HG03175 (cell line): ENCODE results near the gene PANK1.

Experiments
- ATAC-seq: cut with Tn5 transposase; IDR thresholded peaks from one replicate; pipeline ENCODE4 v1.9.1; 2021; ENCODE audit warnings: mild to moderate bottlenecking, moderate library complexity; ENCODE audit not compliant: unreplicated experiment

Gene PANK1

DNA sequence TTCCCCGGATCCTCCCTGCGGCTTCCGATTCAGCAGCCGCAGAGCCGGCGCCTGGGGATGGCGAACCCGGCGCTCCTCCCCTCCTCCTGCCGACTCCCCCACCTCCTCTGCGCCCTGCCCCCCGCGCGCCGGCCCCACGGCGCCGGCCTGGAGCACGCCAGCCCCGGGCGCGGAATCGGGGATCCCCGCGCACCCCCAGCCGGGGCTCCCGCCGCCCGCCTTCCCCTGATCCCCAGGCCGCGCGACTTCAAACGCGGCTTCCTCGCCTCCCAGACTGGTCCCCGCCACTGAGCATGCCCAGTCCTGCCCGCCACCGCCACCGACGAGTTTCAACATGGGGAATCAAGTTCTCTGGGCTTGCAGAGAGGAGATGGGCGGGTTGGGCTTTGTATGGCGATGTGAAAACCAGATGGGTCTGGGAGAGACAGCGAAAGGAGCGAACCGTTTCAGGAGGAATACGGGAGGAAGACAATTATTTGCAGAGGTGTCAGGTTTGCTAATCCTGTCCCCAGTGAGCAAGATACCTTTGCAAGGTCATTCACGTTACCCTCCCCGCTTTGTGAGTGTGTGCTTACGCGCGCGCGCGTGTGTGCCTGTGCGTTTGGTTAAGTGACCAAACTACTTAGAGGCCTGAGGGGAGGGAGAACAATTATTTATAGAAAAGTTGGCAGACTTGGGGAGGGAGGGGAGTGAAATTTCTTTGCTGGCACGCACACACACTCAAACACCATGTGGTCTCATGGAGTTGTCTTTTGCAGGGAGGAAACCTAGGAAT, at the start of gene PANK1:
PANK1 (minus strand) TSS at position 276 of the 775 bp plus-strand sequence. CDS start 351 bp downstream, outside the sequence.
- peak; percentile 39 for ATAC-seq

DNA sequence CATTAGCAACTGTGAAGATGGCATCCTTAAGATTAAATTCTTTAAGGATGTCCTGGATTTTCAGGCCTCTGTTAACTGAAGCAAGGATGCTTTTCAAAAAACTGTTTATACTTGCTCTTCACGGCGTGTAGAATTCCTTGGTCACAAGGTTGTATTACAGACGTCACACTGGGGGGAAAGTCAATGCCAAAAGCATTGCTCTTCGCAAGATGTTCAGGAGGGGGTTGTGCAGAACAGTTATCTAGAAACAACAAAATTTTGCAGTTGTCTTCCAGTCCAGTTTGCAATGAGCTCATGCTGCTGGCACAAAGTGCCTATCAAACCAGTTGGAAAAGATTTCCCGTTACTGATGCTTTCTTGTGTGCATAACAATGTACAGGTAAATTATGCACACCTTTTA, 48.1 kb upstream of the PANK1 start:
- ATAC-seq, result no peak

DNA sequence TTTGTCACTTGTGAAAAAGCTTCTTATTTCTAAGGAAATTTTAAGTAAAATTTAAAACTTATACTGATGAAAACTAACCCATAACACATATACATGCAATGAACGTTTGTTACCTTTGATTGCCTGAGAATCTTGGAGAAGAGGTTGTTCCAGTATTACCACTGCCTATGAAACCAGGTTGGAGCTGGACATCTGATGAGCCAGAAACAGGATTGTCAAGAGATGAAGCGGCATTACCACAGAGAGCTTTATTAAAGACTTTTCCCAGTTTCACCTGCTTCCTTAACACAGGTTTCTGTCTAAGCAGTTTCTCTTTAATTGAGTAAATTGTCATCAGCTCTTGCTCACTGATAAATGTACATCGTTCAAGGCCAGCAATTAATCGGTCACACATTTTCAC, 47.4 kb upstream of the PANK1 start:
- ATAC-seq, result no peak

DNA sequence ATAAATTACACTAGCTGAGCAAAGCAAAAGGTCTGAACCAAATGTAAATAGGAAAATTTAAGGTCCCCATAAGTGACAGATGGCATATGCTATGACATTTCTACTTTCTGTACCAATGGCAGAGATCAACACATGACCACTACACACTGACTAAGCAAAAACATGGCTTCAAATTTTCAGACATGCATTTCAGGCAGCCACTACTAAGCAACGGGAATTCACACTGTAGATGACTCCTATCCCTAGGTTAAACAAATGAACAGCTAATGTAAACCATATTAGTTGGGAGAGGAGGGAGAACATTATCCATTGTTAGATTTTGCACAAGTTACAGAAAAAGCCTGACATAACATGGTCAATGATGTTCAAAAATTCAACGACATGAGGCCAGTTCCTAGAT, 45.0 kb upstream of the PANK1 start:
- ATAC-seq, result no peak

DNA sequence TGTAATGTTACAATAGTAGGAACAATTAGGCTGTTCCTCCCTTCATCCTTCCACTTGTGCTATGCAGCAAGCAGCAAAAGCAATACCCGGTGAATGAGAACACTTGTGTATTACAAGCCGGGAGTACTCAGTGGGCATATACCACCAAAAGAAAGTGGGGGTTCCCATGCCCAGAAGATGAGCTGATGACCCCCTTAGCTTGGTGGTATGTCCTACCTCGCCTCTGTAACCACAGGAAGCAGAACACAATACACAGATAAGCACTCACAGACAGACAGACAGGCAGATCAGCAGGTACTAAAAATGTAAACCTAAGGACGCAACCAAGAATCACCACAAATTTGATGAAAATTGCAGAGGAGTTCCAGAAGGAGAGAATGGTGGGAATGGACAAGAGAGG, 40.9 kb upstream of the PANK1 start:
- ATAC-seq, result no peak

DNA sequence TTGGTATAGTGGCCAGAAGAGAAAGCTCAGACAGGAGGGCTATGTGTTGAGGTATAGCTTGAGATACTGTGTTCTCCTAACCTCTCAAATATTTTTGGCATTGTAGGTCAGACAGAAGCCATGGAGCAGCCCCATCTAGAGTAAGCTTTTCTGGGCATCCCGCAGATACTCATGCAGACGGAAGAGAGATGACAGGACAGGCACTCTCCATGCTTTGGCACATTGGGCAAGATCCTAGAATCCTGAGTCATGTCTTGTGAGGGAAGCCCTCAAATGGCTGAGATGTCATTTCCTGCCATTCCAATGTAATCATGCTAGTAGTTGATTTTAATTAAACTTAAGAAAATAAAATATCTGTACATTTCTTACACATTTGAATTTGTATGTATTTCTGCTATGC, 39.6 kb upstream of the PANK1 start:
- ATAC-seq, result no peak

DNA sequence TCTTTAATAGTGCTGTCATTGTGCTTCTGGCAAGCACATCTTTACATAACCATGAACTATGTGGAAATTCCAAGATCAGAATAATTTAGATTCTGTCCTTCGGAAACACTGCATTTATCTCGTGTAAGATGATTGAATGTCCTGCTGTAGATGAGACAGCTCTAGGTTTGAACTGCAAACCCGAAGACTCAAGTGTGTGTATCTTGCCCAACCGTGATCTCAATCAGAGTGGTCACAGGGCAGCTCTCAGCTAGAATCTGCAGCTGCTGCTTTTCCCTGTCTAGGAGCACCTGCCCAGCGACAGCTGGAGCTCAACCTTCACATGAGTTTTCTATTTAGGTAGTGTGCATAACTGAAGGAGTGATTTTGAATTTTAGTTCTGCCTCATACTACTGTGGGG, 38.8 kb upstream of the PANK1 start:
- no peak for ATAC-seq

DNA sequence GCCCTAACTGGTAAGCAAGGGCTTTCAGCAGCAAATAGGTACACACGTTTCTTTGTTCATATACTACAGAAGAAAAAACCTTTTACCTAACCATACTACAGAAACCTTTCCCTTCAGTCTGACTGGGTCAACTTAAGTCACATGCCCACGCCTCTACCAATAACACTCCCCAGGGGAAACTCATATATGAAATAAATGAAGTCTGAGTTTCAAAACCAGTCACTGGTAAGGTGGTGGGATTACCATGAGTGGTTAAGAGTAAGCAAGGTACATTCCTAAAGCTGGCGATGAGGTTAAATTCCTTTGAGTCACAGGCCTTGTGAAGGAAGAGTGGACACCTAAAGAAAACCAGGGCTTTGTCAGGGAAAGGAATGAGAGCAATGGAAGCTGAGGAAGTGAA, 34.9 kb upstream of the PANK1 start:
- no peak for ATAC-seq

DNA sequence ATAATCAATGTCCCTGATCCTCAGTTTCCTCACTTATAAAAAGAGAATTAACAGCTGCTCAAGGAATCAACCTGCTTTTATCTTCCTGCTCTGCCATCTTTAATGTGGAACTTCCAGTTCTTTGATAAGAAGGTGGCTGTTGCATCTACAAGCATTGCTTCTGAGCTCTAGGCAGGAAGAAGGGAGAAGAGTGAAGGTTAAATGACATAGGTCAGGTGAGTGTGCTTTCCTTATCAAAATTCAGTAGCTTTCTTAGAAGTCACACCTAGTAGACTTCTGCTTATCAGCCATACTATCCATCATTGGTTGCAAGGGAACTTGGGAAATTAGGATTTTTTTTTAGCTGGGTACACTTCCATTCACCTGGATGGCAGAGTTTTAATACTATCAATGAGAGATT, 32.3 kb upstream of the PANK1 start:
- no peak for ATAC-seq

DNA sequence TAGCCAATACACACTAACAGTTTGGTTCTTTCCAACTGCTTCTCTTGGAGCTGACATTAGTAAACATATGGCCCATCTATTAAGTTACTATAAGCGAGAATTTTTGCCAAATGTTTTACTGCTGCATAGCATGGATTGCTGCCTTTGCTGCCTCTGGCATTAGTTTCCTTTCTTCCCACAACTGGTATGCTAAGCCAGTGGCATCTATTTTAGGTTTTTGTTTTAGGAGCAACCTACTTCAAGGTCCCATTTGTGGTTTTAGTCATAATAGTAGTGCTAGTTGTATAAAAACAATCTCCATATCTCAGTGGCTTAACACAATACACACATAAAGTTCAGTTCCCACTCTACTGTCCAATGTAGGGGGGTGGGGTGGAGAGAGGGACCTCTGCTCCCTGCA, 25.9 kb upstream of the PANK1 start:
- no peak for ATAC-seq

DNA sequence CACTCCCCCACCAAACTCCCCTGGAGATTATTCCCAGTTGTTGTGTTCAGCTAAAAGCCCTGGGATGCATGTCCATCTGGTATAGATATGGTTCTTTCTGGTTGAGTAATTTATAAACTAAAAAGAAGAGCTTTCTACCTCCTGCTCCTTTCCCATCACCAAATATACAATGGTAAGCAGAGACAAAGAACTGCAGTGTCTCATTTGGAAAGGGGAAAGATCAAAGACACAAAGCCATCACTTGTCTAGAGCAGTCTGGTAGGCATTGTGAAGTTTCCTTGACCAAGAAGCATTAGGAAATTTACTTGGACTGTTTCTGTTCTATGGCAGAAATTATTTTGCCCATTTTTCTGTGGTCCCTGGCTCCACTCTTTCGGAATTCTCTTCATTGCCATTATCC, 24.9 kb upstream of the PANK1 start:
- no peak for ATAC-seq

DNA sequence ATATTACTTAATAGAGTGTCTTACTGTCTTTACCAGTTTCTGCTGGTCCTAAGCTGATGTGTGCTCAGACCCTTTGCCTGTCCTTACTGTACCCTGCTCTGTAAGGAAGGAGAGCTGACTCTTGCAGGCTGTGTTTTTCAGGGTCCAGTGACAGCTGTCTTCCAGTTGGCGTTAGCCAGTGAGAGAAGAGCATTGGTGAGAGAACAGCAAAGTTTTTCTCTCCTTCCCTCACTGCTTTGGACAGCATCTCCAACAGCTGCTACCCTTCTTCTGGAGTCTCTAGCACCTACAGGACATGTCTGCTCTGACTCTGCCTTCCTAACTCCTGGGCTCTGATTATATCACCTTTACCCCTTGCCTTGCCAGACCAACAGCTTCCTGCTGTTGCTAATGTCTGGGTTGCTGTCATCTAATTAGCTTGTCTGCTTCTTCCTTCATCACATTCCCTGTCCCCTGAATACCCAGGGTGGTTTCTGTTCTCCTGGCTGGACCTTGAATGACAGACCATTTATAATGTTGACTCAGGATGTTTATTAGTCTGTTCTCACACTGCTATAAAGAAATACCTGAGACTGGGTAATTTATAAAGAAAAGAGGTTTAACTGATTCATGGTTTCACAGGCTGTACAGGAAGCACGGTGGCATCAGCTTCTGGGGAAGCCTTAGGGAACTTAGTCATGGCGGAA, 23.5 kb upstream of the PANK1 start:
- ATAC-seq, result no peak

DNA sequence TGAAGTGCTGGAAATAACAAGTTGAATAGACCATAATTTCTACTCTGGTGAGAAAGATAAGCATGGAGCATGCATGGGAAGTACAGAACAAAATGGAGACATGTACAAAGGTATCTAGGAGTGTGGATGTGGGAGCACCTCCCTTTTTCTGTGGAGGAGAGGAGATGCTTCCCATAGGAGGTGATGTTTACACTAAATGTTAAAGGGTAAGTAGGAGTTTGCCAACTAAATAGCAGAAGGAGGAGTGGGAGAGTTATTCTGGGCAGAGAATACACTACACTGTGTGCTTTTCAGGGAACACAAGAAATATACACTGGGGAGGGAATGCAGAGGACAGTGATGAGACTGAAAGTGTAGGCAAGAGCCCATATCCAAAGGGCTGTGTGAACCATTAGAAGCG, 21.1 kb upstream of the PANK1 start:
- no peak for ATAC-seq

DNA sequence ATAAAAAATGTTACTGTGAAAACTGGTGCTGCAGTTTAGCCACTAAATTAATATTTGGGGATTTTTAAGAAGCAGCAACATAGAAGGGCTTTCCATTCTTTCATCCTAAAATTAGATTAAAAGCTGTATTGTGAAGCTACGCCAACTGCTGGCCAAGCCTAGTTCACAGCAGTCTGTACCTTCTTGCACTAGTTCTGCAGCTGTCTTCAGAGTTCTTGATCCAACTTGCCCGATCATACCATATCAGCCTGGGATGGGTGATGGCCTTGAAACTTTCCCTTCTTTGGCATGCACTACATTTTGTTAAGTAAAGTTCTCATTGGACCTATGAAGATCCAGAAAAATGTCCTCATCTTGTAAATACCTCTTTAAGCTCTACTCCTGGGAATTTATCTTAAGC, 20.3 kb upstream of the PANK1 start:
- no peak for ATAC-seq

DNA sequence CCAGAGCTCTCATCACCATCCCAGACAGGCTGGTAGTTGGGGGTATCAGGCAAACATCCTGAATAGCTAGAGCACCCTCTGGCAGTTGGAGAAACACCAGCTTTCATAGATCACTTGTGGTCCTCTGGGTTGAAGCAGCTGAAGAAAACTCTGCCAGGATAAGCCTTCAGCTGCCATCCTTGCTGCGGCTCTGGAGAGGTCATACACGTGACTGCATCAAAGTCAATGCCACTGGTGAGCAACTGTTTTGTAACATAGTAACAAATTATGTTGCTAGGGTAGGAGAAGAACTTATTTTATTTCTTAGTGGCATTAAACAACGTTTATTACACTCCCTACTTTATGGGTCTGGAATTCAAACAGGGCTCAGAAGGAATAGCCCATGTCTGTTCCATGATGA, 19.2 kb upstream of the PANK1 start:
- no peak for ATAC-seq

DNA sequence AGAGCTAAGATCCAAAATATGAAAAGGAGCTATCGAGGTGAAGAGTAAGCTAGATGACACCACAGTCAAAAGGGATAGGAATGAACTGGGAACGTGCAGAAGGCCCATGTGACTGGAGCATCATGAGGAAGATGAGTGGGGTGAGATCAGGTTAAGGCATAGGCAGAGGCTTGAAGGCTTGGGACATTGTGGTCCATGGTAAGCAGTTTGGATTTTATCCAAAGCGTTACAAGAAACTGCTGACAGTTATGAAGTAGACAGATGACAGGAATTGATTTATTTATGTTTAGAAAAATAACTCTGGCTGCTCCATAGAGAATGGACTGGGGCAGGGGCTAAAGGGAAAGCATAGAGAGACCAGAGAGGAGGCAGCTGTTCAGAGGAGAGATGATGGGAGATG, 18.1 kb upstream of the PANK1 start:
- no peak for ATAC-seq

DNA sequence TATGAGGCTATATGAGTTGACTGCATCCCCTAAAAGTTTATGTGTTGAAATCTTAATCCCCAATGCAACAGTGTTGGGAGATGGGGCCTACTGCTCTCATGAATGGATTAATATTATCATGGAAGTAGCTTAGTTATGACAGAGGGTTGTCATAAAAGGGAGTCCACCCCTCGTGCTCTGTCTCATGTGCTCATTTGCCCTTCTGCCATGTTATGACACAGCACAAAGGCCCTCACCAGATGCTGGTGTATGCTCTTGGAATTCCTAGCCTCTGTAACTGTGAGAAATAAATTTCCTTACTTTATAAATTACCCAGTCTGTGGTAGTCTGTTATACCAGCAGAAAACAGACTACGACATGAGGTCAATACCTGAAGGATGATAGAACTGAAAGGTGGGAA, 17.6 kb upstream of the PANK1 start:
- no peak for ATAC-seq

DNA sequence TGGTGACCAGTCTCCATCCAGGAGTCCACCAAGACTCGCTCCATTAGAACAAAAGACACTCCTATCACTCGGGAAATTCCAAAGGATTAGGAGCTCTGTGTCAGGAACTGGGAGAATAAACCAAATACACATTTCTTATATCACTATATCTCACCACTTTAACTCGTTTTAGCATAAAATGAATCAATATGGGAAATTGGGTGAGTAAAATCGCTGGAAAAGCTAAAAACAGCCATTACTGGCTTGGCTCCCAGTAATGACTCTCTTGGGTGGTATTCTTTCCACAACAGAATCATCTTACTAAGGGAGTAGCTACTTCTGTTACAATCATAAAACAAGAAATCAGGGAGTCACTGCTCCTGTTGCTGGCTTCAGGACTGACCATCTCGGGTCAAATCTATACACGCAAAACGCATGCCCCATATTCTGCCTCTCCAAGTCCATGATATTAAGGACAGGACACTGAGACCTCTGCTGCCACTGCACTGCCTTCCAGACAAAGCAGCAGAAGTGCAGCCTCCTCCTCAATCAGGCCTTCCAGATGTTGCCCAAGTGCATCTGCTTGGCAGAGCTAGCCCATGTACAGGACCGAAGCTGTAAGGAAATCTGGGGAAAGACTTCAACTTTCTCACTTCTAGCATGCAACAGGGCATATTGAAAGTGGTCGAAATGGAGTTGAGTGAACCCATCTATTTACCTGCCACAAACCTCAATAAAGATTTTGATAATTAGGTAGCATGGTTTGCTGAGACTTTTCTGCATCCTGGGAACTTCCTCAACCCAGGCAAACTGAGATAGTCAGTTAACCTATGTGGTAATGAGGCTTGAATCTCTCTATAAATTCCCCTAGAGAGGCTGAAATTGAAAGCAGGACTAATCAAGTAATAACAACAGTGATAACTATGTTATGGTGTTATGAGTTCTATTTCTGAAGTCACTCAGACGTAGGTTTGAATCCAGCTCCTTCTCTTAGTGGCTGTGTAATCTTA, 14.4 kb upstream of the PANK1 start:
- no peak for ATAC-seq

DNA sequence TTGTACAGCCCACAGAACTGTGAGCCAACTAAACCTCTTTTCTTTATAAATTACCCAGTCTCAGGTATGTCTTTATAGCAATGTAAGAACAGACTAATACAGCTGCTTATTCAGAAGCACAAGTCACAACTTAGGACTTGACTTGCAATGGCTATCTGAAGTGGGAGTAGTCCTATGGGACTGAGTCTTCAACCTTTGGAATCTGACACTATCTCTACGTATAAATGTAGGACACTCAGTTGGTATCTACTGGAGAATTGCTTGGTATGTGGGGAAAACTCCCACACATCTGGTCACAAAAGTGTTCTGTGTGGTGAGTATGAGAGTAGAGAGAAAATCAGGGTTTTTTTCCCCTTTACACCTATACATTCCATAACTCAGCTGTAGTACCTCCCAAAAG, 12.3 kb upstream of the PANK1 start:
- no peak for ATAC-seq

DNA sequence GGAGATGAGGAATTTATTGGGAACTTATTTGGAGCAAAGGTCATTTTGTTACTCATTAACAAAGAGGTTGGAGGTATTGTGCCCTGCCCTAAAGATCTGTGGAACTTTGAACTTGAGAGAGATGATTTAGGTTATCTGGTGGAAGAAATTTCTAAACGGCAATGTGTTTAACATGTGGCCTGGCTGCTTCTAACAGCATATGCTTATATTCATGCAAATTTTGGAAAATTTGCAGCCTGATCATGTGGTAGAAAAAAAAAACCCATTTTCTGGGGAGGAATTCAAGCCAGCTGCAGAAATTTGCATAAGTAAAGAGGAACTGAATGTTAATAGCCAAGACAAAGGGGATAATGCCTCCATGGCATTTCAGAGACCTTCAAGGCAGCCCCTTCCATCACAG, 10.7 kb upstream of the PANK1 start:
- ATAC-seq, result no peak

DNA sequence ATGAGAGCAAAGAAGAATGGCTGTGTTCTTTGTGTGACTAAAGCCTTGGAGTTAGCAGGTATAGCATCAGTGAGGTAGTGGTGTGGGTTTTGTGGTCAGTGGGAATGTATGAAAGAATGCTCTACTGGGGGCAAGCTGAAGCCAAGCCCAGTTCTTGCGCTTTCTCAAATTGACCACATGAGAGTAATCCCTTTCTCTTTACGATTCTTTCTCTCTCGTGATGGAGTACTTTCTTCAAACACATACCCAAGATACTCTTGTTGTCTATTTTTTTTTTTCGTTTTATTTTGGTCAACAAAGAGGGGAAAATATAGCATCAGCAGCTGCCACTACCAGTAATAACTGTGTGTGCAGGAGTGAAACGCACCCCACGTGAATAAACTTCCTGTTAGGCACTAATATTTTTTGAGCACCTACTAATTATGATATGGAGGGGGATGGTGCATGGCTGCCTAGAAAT, 8.4 kb upstream of the PANK1 start:
- peak; percentile 54 for ATAC-seq
